Stimulated activated CD4-positive, alpha-beta T cell treated with anti-CD3 and anti-CD28 coated beads, Interleukin-4, amount 100 ng/mL, for 4 hours (primary cell): Measurements from ENCODE around the gene PTPRF.

ENCODE experiments used
- DNase-seq, 2 experiments: peaks; one replicate each; pipeline ENCODE4 v3.0.0-alpha.2; 2020

Gene PTPRF

DNA sequence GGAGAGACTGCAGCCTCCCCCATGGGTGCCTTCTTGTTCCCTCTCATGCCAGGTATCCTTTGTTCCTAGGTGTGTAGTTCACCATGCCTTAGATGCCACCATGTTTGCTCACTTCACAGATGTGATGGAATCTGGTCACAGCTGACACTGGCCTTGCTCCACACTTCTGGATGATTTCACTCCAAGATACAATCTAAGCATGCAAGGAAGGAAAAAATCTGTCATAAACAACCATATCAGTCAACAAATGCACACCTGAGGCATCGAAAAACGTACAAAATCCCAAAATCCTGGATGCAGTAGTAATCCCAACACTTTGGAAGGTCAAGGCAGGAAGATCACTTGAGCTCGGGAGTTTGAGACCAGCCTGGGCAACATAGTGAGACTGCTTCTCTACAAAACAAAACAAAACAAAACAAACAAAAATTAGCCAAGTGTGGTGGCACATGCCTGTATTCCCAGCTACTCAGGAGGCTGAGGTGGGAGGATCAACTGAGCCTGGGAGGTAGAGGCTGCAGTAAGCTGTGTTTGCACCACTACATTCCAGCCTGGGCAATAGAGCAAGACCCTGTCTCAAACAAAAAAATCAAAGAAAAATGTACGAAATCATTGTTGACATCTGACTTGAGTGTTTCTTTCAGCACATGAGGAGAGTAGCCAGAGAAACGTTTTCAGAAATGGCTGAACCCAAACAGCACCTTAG lies 17.1 kb upstream of the PTPRF start:
- no peak for DNase-seq

DNA sequence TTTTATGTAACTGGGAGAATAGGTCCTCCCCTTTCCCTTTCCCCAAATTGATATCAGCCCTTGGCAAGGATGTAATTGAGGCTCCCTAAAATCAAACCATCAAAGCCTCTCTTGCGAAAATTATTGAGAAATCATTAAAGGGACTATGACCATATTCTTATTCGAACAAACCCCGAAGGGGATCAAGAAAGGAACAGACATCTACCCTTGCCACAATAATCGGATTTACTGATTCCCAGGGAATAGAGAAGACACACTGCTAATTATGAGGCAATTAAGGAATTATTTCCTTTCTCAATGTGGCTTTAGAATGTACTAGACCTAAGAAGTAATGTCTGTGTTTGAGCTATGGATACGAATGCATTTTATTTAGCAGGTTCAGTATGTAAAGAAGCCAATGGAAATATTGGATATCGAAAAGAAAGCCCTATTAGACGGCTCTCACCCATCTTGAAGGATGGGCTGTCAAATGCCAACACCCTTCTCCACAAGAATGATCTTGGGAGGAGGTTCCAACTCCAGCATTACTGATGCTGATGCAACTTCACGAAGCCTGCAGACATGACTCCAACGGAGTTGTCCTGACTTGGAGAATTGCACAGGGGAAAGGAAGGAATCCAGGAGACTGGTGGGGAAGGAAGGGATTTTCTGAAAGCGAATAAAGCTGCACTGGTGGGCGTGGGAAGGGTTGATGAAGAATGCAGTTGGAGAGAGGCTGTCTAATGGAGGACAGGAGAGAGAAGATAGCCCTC lies 11.6 kb upstream of the PTPRF start:
- no peak for DNase-seq

DNA sequence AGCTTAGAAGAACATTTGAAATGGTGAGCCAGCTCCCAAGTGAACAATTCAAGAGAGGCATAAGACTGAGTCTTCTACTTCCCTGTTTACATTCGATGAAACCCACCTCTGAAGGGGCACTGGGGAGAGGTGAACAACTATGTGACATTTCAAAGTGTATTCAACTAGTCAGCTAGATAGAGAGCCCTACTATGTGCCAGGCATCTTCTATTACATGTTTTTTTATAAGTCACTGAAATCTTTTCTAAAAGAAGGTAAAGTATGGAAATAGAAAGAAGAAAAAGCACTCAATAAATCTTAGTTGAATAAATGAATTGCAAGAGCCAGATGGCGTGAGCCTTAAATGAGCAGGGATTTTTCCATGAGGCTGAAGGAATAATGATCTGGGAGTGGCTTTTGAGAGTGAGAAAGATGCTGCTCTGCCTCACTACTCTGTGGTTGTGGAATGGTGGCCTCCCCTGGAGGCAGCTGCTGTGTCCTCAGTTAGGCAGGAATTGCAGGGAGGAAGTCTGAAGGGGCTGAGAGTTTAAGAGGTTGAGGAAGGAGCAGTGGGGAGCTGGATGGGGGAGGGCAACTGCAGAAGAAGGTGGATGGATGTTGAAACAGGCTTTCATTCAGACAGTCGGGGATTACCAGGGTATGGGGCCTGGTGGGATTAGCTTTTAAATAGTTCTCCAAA lies 10.4 kb upstream of the PTPRF start:
- no peak for DNase-seq

DNA sequence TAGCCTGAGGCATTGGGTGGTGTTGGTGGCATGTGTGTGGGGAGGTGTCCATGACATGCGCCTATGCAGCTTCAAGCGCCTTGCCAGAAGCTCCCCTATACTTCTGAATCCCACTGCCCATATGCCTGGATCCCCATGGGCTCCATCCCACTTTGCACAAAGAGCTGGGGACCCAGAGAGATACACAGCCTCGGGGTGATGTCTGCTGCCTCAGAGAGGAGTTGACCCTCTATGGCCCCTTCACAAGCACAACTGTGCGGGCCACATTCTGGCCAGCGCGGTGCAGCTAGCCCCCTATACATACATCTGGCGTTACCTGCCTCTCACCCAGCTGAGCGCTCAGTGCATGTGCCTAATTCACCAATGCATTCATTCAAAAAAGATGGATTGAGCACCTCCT lies 9.6 kb upstream of the PTPRF start:
- no peak for DNase-seq

DNA sequence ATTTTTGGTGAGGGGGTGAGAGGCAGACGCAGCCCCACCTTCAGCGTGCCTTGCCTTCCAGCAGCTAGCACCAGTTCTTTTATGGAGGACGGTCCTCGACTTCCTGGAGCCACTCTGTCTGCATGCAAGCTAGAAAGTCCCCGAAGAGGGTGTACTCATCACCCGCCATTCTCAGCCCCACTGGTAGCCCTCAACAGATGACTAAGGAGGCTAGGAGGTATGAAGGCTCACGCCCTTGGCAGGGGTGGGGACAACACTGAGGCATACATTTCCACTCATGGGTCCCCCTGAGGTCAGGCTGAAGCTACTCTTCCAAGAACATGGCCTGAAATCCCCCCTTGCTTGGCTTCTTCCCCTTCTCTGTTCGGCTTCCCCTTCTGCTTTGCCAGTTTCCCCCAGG lies 8.9 kb upstream of the PTPRF start:
- no peak for DNase-seq

- DNase-seq = no peak
Observed at GRCh38 chr1:43522431-43522775, 8.3 kb upstream of the PTPRF start.

GRCh38 chr1:43522776-43523480 lies 7.8 kb upstream of the PTPRF start:
- DNase-seq = no peak

- no peak for DNase-seq
Observed at GRCh38 chr1:43524804-43525203, 5.9 kb upstream of the PTPRF start.

DNA sequence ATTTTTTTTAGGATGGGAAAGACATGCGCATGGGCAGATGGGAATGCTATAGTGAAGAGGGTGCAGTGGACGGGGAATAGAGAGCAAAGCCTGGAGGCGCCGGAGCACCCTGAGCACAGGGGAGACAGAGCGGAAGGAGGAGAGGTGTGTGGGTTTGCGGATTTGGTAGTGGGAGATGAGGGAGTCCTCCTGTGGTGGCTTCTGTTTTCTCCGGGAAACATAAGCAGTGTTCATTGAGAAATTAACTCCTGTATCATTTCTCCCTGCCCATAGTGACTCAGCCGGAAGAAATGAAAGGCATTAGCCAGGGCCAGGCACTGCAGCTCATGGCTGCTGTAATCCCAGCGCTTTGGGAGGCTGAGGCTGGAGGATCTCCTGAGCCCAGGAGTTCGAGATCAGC lies 4.7 kb upstream of the PTPRF start:
- DNase-seq = no peak

GRCh38 chr1:43527111-43527878 lies 3.4 kb upstream of the PTPRF start:
- DNase-seq = no peak

- peak; percentile 67 to 77 for DNase-seq
Observed at GRCh38 chr1:43529206-43529731, 1.4 kb upstream of the PTPRF start.

- DNase-seq = no peak
Observed at GRCh38 chr1:43531107-43531905, 623 bp downstream of the PTPRF start.

DNA sequence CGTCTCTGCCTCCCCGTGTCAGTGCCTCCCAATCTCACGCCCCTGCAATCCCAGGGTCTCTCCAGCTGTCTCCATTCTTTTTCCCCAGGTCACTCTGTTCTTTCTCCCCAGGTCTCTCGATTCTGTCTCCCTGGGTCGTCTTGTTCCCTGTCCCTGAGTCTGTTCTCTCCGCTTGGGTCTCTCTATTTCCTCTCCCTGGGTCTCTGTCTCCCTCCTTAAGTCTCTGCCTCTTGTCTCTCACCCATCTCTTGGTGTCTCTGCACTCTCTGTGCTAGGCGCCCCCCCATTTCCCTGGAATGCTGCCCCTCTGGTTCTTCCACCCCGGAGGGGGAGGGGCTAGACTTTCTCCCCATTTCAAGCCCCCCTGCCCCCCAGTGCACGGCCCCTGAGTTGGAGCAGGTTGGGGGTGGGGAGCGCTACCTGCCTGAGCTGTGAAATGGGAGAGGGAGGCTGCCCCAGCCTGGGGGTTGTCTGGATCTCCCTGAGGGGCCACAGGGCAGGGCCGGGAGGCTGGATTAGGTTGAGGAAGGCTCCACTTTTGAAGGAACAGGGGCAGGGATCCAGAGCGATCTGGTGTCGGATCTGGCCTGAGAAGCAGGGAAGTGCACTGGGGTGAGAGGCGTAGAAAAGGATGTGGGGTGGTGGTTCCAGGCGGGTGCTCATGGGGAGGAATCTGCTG lies 1.4 kb downstream of the PTPRF start:
- DNase-seq = no peak

DNA sequence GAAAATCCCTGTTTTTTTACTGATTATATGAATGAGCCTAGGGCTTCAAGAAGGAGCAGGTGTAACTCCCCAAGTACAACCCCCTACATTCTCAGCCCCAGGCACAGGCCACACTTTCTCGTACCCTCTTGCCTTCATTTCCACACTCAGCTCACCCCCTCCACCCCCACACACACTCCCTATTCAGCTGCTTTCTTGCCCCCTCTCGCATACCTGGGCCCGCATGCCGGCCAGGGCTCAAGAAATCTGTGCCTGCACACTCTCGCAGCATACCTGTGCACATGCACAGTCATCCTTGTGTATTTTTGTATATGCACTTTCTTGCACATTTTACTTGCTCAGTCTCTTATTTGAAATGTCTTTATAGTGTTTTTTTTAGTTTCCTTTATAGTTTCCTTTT lies 2.0 kb downstream of the PTPRF start:
- DNase-seq = no peak

DNA sequence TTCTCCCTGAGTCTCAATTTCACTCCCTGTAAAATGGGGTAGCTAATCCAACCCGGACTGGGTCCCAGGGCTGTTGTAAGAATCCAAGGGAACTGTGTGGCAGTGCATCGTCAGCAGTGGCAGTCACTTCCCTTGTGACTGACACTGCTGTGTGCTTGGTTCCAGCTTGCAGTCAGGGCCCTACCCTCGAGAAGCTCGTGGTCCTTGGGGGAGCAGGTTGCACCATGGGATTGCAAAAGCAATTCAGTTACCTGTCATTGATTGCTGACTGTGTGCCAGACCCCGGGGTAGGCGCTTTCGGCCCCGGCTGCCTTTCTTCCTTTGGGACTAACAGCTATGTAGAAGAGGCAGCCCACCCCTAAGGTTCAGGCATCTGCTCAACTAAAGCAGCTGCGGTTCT lies 2.9 kb downstream of the PTPRF start:
- DNase-seq = no peak

- DNase-seq = no peak
Observed at GRCh38 chr1:43534256-43534655, 3.6 kb downstream of the PTPRF start.

DNA sequence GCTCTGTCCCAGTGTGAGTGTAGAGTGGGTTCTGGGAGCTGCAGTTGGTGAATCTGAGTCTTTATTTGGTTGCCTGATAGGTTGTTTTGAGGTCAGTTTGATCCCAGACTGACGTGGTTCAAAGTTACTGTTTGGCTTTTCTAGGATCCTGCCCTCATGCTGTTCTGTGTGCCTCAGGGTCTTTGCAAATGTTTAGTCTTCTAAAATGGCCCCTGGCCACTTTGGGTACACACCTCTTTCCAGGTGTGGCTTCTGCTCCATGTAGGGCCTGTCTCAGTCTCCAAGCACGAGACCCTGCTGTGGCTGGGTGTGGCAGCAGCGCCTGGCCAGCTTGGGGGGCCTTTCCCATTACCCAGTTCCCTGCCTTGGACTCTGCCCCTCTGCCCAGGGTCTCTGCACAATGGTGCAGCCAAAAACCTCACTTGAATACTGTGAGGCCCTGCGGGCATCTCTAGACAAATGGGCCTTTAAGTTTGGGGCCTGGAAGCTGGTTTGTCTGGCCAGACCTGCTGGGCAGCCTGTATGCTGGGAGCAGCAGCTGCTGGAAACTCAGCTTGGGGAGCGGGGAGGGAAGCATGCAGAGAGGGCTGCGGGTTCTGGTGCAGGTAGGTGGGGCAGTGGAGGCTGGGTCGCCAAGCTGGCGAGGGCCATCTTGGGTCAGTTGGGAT lies 5.6 kb downstream of the PTPRF start:
- DNase-seq = no peak

DNA sequence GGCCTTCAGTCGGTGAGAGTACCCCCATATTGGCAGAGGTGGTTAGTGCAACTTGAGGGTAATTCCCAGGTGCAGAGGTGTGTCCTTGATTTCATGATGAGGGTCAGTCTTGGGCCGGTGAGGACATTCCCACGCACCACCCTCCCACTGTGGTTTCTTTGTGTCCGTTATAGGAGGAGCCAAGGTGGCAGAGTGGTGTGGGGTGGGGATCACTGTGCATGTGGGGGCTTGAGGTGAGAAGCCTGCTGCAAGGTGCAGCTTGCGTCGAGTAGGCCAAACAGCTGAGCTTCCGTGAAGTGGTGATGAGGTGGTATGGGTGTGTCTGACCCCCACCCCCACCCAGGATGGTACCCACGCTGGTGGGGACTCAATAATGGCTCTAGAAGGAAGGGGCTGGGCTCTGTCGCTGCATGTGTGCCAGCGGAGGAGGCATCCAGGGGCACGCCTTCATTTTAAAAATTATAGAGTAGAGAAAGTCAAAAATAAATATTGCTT lies 6.2 kb downstream of the PTPRF start:
- DNase-seq = no peak

DNA sequence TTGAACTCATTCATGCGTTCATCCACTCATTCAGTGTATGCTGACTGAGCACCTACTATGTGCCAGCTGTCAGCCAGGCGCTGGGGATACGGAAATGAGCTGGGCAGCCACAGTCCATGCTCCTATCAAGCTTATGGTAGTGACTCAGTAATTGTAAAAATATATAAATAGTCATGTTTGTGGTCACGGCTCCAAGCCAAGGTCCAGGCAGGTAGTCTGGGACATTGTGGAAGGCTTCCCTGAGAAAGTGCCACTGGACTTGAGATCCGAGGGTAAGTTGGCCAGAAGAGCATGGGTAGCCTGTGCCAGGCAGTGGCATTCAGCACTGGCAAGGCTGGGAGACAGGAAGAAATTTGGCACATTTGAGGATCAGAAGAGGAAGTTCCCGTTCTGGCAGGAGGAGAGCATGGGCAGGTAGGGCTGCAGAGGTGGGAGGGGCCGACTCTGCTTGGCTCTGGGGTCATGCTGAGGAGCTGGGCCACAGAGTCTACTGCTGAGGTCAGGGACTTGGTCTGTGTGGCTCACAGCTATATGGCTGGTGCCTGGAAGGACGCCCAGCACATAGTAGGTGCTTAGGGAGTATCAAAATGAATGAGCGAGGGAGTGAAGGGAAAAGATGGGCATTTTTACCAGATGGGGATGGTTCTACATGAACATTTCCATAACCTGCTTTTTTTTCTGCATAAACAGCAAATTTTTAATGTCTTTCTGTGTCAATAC lies 6.9 kb downstream of the PTPRF start:
- DNase-seq = no peak

GRCh38 chr1:43538143-43538487 lies 7.4 kb downstream of the PTPRF start:
- no peak for DNase-seq
